ENCODE data around the gene FRRS1. TPM values are rescaled to one million over a fixed set of nuclear protein-coding genes. Genes with fewer than 3 reads are reported as not detected.

The FRRS1 gene
- total RNA-seq, 4 donors from 2014 or later, result 2.5 to 4.4 (median 3.4) TPM

GRCh38 chr1:99756598-99756997 is 9.8 kb downstream of the FRRS1 start:
- H3K9me3 ChIP-seq, result peaks cover 0 to 5% (median 0%) of the 10 kb centered on the region in 4 donors
- no peak overlapping the region for H3K27ac ChIP-seq
- H3K27me3 ChIP-seq, result no peaks in the 10 kb centered on the region
- WGBS, 2 donors, result 51 to 67% methylated on average over 3 of the region's 3 CpGs
- H3K4me1 ChIP-seq, result no peaks in the 10 kb centered on the region
- DNase-seq (ENCODE audit: low spot score in 2 of 2), result no peak
- TF ChIP-seq POLR2A (IDR thresholded peaks at IDR 0.05), result no peak
- TF ChIP-seq CTCF (IDR thresholded peaks at IDR 0.05), result no peak
- TF ChIP-seq EP300 (IDR thresholded peaks at IDR 0.05), result no peak
- no peak overlapping the region for H3K4me3 ChIP-seq
- H3K36me3 ChIP-seq, result no peaks in the 10 kb centered on the region

GRCh38 chr1:99755664-99756063 is 10.8 kb downstream of the FRRS1 start:
- H3K27me3 ChIP-seq, result no peaks in the 10 kb centered on the region
- H3K4me3 ChIP-seq, result no peak overlapping the region
- 84 to 86% methylated on average over 2 of the region's 2 CpGs for WGBS, 2 donors
- H3K27ac ChIP-seq, result no peak overlapping the region
- no peaks in the 10 kb centered on the region for H3K4me1 ChIP-seq
- no peak for DNase-seq (ENCODE audit: low spot score in 2 of 2)
- no peak for TF ChIP-seq CTCF (IDR thresholded peaks at IDR 0.05)
- no peak for TF ChIP-seq POLR2A (IDR thresholded peaks at IDR 0.05)
- no peak for TF ChIP-seq EP300 (IDR thresholded peaks at IDR 0.05)
- H3K36me3 ChIP-seq, result no peaks in the 10 kb centered on the region
- peaks cover 0 to 5% (median 0%) of the 10 kb centered on the region in 4 donors for H3K9me3 ChIP-seq

GRCh38 chr1:99754697-99755096 is 11.7 kb downstream of the FRRS1 start:
- WGBS, 2 donors, result 93% methylated on average over 5 of the region's 5 CpGs
- Histone ChIP-seq H3K27ac (no peak overlapping the region), H3K9me3 (peaks cover 0 to 5% (median 0%) of the 10 kb centered on the region in 4 donors), H3K27me3 (no peaks in the 10 kb centered on the region), H3K4me1 (no peaks in the 10 kb centered on the region), H3K4me3 (no peak overlapping the region), H3K36me3 (no peaks in the 10 kb centered on the region)
- DNase-seq (ENCODE audit: low spot score in 2 of 2), result no peak
- TF ChIP-seq CTCF (IDR thresholded peaks at IDR 0.05) (no peak), EP300 (IDR thresholded peaks at IDR 0.05) (no peak)

DNA sequence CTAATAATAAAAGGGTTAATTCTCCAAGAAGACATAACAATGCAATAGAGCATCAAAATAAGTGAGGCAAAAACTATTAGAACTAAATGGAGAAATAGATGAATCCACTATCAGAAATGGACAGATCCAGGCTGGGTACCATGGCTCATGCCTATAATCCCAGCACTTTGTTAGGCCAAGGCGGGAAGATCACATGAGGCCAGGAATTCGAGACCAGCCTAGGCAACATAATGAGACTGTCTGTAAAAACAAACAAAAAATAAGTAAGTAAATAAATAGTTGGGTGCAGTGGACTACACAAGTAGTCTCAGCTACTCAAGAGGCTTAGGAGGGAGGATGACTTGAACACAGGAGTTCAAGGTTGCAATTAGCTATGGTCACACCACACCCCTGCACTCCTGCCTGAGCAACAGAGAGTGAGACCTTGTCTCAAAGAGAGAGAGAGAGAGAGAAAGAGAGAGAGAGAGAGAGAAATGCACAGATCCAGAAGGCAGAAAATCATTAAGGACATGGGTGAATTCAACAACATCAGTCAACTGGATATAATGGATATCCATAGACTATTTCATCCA is 12.3 kb downstream of the FRRS1 start:
- H3K27me3 ChIP-seq, result no peaks in the 10 kb centered on the region
- no peaks in the 10 kb centered on the region for H3K4me1 ChIP-seq
- no peak overlapping the region for H3K27ac ChIP-seq
- 92% methylated on average over 2 of the region's 2 CpGs for WGBS, 2 donors
- no peak overlapping the region for H3K4me3 ChIP-seq
- TF ChIP-seq EP300 (IDR thresholded peaks at IDR 0.05), result no peak
- H3K9me3 ChIP-seq, result peaks cover 0 to 5% (median 0%) of the 10 kb centered on the region in 4 donors
- H3K36me3 ChIP-seq, result no peaks in the 10 kb centered on the region
- DNase-seq (ENCODE audit: low spot score in 2 of 2), result no peak

DNA sequence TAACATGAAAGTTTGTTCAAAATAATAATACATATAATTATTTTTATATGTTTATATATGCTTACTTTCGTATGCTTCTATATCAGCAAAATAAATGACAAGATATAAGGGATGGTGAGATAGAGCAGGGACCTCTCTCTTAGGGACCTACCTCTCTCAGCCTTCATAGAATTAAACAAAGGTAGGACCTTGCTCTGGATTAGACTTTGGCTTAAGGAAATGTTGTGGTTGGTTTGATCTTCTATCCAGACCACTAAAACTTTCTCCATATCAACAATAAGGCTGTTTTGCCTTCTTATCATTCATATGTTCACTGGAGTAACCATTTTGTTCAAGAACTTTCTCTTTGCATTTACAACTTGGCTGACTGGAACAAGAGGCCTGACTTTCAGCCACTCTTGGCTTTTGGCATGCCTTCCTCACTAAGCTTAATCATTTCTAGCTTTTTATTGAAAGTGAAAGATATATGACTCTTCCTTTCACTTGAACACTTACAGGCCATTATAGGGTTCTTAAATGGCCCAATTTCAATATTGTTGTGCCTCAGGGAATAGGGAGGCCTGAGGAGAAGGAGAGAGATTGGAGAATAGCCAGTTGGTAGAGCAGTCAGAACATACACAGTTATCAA is 14.4 kb downstream of the FRRS1 start:
- Histone ChIP-seq H3K9me3 (no peaks in the 10 kb centered on the region), H3K4me1 (no peaks in the 10 kb centered on the region), H3K27ac (no peak overlapping the region), H3K36me3 (no peaks in the 10 kb centered on the region), H3K27me3 (no peaks in the 10 kb centered on the region), H3K4me3 (no peak overlapping the region)
- DNase-seq (ENCODE audit: low spot score in 2 of 2), result no peak
- 86 to 98% methylated on average over 1 of the region's 1 CpG for WGBS, 2 donors
- no peak for TF ChIP-seq CTCF (IDR thresholded peaks at IDR 0.05)
- no peak for TF ChIP-seq POLR2A (IDR thresholded peaks at IDR 0.05)
- TF ChIP-seq EP300 (IDR thresholded peaks at IDR 0.05), result no peak
